Measurements from ENCODE around the gene MAB21L1. TPM values are rescaled to one million over a fixed set of nuclear protein-coding genes. Genes with fewer than 3 reads are reported as not detected.

MAB21L1 gene
- total and polyA plus RNA-seq, 11 donors = 0.09 to 0.99 (median 0.25) TPM; not detected in 1

GRCh38 chr13:35501661-35502235, 25.3 kb upstream of the MAB21L1 start:
- no peaks in the 10 kb centered on the region for H3K9me3 ChIP-seq
- no peak overlapping the region for H3K4me3 ChIP-seq
- ATAC-seq = no peak
- 74 to 80% (median 78%) methylated on average over 6 of the region's 6 CpGs for WGBS, 4 donors
- intact Hi-C loops (cut with DNase I) = no loop called here
- no peaks in the 10 kb centered on the region for H3K27me3 ChIP-seq
- H3K36me3 ChIP-seq = no peaks in the 10 kb centered on the region
- no peak overlapping the region for H3K27ac ChIP-seq
- no peak for DNase-seq
- no peak for TF ChIP-seq CTCF (IDR thresholded peaks at IDR 0.05)
- no peak for TF ChIP-seq POLR2A (IDR thresholded peaks at IDR 0.05)
- peaks cover 0 to 13% (median 0%) of the 10 kb centered on the region in 12 donors for H3K4me1 ChIP-seq

- TF ChIP-seq POLR2A (IDR thresholded peaks at IDR 0.05) = no peak
- TF ChIP-seq CTCF (IDR thresholded peaks at IDR 0.05) = no peak
- Histone ChIP-seq H3K27me3 (no peaks in the 10 kb centered on the region), H3K9me3 (peaks cover 0 to 7% (median 1%) of the 10 kb centered on the region in 12 donors), H3K4me3 (no peak overlapping the region), H3K36me3 (no peaks in the 10 kb centered on the region), H3K27ac (no peak overlapping the region), H3K4me1 (peaks cover 0 to 13% (median 0%) of the 10 kb centered on the region in 12 donors)
- intact Hi-C loops (cut with DNase I) = no loop called here
- 72 to 82% (median 80%) methylated on average over 2 of the region's 2 CpGs for WGBS, 4 donors
- DNase-seq (no peak), ATAC-seq (no peak)
Observed at GRCh38 chr13:35500144-35500543, 23.7 kb upstream of the MAB21L1 start.

GRCh38 chr13:35499676-35500075, 23.2 kb upstream of the MAB21L1 start:
- H3K9me3 ChIP-seq = peaks cover 0 to 11% (median 5%) of the 10 kb centered on the region in 12 donors
- ATAC-seq (peak in 2 of 4 donors; percentile 42 to 52), DNase-seq (no peak)
- no peaks in the 10 kb centered on the region for H3K36me3 ChIP-seq
- no peak overlapping the region for H3K27ac ChIP-seq
- TF ChIP-seq POLR2A (IDR thresholded peaks at IDR 0.05) (no peak), CTCF (IDR thresholded peaks at IDR 0.05) (no peak)
- H3K4me1 ChIP-seq = peaks cover 0 to 13% (median 0%) of the 10 kb centered on the region in 12 donors
- 70 to 84% (median 76%) methylated on average over 4 of the region's 4 CpGs for WGBS, 4 donors
- no peak overlapping the region for H3K4me3 ChIP-seq
- H3K27me3 ChIP-seq = no peaks in the 10 kb centered on the region
- intact Hi-C loops (cut with DNase I) = loop anchor here in 1 of 10 donors (2.0 kb wide), 1 partner anchor 17 kb away; no protein-coding TSS in a partner anchor

- Histone ChIP-seq H3K27ac (no peak overlapping the region), H3K27me3 (no peaks in the 10 kb centered on the region), H3K9me3 (peaks cover 0 to 16% (median 6%) of the 10 kb centered on the region in 12 donors), H3K4me1 (peaks cover 0 to 13% (median 0%) of the 10 kb centered on the region in 12 donors), H3K4me3 (no peak overlapping the region), H3K36me3 (no peaks in the 10 kb centered on the region)
- 47 to 69% (median 54%) methylated on average over 2 of the region's 2 CpGs for WGBS, 4 donors
- ATAC-seq (peak; percentile 55 to 93 (median 80)), DNase-seq (peak in 1 of 5 donors; percentile 46)
- TF ChIP-seq CTCF (IDR thresholded peaks at IDR 0.05) (no peak), POLR2A (IDR thresholded peaks at IDR 0.05) (no peak)
- intact Hi-C loops (cut with DNase I) = loop anchor here in 1 of 10 donors (2.0 kb wide), 1 partner anchor 16 kb away; no protein-coding TSS in a partner anchor
Observed at GRCh38 chr13:35499196-35499662, 22.7 kb upstream of the MAB21L1 start.

Measured in heart left ventricle (tissue), 16 donors.